Left hindlimb (tissue), 1 donor: ENCODE results near the gene IMPDH2.

ENCODE experiments used
- DNase-seq: peaks from one replicate; pipeline ENCODE4 v3.0.0-alpha.2; 2018

IMPDH2 gene

DNA sequence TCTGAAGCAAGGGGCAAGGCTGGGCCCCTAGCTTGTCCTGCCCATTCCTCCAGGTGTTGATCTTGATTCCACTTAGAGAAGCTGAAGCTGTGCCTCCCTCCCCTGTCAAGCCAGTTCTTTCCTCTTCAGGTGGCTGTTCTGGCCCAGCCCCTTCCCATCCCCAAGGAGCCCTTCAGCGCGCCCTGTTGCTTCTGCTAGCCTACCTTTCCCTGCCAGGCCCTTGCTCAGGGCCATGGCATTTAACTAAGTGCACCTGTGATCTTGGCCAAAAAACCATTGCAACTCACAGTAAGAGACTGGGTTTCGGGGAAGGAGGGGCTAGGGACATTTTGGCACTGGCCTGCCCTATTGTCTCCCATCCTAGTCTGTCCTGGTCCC lies 23.9 kb downstream of the IMPDH2 start:
- no peak for DNase-seq

DNA sequence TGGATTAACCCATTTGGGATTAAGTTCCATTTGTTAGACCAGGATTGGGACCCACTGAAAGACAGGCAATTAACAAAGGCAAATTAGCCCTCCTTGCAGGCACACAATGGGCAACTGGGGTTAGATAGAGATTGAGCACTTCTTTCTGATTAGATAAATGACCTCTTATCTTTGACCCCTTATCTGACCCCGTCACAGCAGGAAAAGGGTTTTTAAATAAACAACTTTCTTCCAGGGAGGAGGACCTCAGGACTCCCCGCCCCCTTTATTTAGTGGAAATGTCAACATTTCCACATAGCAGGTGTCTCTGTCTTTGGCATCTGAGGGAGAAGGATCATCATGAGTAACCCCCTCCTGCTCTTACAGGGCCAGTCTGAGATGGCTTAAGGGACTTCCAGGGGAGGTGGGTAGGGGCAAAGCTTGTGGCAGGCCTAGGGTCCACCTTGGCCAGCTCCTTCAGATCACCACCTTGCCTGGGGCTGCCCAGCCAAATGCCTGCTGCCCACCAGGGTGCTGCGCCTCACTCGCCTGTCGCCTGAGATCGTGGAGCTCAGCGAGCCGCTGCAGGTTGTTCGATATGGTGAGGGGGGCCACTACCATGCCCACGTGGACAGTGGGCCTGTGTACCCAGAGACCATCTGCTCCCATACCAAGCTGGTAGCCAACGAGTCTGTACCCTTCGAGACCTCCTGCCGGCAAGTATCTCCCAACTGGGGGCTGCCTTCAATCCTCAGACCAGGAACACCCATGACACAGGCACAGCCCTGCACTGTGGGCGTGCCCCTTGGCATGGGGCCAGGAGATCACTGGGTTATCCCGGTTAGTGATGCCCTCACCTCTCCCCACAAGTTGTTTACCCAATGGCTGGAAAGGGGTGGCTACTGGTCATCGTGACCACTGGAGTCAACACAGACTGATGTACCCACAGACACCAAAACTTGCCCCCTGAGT lies 24.6 kb downstream of the IMPDH2 start:
- DNase-seq, result no peak

DNA sequence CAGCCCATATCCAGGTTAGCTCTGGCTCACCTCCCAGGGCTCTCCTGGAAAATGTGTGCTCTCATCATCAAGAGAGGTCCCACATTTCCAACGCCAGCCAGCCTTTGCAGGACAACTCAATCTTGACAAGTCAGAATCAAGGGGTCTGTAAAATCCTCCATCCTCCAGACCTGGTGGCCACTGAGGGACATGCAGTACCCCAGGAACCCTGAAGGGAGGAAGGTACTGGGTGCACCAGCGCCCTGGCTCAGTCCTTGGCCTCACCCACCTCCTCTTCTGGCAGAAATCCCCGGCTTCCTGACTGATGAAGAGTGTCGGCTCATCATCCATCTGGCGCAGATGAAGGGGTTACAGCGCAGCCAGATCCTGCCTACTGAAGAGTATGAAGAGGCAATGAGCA lies 28.0 kb downstream of the IMPDH2 start:
- peak; percentile 12 for DNase-seq

DNA sequence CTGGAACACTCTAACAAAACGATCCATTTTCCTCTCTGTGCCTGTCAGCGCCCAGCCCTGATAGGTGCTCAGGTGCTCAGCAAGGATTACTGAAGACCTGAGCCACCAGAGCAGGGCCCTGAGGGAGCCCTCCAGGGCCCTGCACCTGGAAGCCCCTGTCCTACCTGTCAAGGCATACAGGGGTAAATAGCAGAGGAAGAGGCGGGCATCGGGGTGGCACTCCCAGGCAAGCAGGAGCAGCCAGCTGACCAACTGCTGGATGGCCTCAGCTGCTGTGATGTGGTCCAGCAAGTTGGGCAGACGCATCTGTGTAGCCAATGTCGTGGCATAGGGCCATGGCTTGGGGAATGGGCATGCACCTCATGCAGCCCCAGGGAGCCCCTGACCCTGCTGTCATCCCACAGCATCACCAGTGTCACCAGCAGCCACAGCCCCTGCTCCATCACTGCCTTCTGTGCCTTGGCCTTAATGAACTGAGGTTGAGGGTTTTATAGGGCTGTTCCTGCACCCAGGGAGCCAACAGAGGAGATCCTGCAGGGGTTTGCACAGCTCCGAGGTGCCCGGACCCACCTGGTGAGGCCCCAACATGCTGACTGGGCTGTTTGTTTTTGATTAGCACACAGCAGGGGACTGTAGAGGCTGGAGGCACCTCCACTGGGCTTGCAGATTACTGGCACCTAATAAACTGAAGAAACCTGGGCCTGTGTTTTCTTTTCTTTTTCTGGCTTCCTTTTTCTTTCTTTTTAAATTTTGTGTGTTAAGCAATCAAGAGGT lies 29.9 kb downstream of the IMPDH2 start:
- peak; percentile 14 for DNase-seq

DNA sequence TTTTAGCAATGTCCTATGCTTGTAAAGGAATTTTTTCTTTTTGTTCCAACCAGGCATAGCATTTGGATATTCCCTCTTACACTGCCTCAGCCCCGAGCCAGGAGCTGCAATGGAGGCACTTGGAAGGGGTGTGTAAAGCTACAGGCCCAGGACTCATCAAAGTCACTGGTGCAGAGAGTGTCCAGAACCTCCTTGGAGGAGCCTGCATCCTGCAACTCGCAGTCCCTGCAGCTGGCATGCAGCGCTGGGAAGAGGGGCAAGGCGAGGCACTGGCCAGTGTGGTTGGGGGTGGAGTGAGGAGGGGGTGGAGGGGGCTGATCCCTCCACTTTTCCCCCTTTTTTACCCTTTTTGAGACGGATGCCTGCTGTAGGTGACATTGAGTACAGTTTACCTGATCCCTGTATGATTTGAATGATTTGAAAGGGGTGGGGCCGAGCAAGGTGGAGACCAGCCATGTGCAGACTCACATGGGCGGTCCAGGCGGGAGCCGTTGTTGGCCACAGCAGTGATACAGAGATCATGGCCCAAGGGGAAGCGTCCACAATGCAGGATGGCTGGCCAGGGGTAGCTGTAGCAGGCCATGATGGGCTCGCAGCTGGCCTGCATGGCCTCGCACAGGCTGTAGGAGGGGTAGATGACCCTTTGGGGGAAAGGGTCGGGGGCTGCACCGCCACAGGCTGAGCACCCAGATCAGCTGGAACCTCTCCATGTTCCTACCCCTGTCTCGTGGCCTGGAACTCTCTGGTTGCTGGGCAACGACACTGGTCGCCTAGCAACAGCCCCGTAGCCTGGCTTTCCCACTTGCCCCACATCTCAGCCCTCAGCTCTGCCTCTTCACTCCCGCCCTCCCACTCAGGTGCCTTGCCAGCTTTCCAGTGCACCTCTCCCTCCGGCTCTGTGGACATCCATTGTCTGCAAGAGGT lies 31.2 kb downstream of the IMPDH2 start:
- peak; percentile 25 for DNase-seq

DNA sequence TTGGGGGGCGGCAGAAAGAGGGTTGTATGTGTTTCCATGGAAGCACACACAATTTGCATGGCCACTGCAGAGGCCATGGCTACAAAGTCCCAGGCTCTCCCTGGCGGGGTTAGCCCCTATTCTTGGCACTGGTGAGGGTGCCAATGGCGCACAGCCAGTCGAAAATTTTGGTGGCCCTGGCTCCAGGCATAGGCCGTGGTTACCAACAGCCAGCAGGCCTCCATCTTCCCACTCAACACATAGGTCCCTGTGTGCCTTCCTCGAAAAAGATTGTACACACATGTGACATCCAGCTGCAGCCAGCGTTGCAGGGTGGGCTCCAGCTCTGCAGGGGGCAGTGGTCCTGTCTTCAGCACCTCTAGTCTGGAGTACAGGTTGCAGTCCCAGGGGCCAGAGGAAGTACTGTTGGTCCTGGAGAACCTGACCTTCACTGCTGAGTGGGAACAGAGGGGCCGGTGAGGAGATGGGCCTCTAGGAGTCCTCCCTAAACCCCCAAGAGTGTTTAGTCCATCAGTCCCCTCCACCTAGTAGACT lies 32.0 kb downstream of the IMPDH2 start:
- peak; percentile 14 for DNase-seq

DNA sequence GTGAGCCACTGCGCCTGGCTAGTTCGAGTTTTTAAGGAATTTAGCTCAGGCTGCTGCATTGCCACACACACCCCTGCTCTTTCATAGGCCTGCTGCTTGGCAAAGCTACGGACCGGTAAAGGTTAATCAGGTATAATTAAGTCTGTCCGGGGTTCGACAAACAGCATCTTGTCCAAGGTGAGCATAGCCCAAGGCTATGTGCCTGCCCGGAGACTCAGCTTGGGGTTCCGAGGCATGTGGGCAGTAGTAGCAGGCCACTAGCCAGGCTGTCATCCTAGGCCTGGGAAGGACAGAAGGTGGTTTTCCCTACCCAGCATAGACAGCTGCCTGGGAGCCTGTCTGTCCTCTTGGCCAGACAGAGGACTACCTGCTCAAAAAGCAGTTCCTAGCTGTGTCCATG lies 32.6 kb downstream of the IMPDH2 start:
- DNase-seq, result peak; percentile 12

DNA sequence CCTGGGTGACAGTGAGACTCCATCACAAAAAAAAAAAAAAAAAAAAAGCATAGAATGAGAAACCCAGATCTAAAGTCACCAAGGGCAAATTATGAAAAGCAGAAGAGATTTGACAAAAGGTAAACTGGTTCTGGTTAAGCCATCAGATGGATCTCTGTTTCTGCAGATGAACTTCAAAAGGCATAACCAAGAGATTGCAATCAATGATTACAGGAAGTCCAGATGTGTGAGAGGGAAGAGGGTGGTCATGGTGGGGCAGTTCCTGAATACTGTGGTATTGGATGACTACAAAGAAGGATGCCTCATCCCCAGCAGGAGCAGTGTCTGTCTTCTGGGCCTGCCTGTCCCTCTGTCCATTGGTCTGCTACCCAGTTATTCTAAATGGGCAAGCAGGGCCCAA lies 35.4 kb downstream of the IMPDH2 start:
- no peak for DNase-seq

DNA sequence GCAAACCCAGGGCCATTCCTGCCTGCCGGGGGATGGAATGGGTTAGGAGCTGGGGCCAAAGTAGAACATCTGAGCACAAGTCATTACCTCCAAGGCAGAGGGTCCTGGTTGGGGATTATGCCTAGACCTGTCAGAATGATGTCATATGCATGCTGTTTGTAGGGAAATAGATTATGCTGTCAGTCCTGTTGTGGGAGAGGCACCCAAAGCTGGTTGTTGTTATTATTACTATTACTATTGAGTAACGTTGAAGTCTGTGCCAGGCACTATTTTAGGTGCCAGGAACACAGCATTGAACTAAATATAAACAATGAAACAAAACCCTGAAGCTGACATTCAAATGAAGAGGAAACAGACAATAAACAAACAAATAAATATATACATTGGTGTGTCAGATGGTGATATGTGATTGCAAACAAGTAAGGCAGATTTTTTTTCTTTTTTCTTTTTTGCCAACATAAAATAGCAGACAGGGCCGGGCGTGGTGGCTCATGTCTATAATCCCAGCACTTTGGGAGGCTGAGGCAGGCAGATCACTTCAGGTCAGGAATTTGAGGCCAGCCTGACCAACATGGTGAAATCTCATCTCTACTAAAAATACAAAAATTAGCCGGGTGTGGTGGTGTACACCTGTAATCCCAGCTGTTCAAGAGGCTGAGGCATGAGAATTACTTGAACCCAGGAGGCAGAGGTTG lies 37.2 kb downstream of the IMPDH2 start:
- DNase-seq, result no peak

DNA sequence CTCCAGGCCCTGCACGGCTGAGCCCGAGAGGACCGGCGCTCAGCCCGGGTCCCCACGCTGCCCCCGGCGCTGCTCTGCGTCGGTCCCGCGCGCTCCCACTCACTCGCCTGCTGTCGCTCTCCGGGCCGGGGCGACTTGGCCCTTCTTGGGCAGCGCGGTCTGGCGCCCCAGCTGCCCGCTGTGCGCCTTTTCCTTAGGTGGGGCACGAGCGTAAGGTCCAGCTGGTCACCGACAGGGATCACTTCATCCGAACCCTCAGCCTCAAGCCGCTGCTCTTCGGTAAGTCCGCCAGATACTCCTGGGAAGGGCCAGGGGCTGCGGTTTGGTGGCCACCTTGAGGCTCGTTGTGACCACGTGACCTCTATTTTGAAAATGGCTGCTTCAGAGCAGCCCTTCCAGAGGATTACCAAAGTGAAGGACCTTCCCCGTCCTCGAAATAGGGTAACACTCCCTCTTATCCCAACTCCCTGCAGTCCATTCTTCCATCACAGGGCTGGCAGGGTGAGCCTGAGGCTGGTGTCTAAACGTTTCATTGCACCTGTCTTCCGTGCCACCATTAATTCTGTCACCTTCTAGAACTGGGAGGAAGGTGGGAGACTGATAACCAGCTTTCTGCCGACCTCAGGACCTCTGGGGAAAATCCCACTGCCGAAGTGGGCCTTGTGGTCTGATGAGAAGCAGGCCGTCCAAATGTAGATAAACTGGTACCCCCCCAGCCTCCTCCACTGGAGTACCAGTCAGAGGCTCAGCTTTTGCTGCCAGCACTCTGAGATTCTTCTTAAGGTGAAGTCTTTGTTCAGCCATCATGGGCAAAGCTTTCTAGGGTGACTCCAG lies 38.3 kb downstream of the IMPDH2 start:
- DNase-seq, result peak; percentile 38

DNA sequence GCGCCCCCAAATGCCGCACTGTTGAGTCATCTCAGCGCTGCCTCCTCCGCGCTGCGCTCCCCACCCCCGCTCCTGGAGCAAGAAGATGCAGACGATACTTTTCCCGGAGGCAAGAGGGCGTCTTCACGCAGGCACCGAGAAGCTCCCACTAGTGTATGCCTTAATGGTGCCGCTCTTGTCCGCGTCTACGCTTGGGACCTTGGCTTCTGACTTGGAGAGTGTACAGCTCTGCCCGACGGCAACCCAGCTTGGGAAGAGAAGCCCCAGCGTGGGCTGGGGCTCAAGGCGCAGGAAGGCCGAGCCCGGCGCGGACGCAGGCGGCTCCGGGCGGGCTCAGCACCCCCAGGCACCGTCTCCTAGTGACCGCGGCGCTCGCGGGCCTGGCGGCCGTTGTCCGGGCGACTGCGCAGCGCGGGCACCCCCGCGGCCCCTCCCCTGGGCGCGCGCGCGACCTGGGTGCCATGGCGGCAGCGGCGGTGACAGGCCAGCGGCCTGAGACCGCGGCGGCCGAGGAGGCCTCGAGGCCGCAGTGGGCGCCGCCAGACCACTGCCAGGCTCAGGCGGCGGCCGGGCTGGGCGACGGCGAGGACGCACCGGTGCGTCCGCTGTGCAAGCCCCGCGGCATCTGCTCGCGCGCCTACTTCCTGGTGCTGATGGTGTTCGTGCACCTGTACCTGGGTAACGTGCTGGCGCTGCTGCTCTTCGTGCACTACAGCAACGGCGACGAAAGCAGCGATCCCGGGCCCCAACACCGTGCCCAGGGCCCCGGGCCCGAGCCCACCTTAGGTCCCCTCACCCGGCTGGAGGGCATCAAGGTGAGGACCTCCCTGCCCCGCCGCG lies 39.2 kb downstream of the IMPDH2 start, which contains the start of gene P4HTM:
Gene P4HTM (plus strand): TSS at position 446 of the 840 bp plus-strand sequence. CDS start 16 bp downstream, at position 462.
- peak; percentile 92 for DNase-seq

DNA sequence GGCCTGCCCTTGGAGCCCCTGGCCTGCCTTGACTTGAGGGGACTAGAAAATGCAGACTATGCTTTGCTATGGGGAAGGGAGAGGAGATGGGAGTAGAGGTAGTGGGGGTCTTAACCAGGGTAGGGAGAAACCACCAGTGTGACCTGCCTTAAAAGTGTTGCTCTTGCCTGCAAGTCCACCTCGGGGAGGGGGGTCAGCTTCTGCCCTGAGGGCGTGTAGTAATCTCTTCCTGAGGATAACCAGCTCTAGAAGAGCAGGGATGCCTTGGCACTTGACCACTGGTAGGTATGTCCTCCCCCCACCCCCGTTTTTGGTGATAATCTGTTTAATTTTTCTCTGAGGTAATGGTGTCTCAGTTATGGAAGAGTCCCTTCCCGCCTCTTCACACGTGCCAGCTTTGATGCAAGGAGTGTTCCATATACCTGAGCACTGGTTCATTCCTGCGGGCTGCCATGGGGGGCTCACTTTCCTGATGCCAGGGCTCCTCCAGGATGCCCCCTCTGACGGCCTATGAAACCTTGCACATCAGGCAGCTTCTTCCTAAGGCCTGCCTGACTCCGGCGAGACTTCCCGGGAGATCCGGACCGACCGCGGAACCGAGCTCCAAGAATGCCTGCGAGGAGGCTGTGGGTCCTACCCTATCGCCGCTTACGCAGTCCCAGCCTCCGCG lies 39.9 kb downstream of the IMPDH2 start:
- peak; percentile 31 for DNase-seq

DNA sequence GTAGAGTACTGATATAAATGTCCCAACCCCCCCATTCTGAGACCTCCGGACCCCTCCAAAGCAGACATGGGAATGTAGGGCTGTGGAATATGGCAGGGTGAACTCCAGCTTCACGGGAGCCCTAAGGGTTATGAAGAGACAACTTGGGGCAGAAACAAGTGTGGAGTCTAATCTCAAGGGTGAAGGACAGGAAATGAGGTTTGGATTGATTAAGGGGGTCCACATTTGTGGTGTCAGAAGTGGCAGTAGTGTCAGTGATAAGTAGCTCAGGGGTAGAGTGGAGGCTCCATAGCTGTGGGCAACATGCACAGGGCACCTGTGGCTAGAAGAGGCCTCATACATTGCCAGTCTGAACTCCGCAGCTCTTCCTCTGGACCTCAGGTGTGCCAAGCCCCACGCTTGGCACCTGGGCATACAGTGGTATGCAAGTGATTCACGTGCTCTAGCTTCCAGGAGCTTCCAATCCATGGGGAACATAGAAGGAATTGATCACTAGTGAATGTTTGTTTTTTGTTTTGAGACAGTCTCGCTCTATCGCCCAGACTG lies 43.3 kb downstream of the IMPDH2 start:
- peak; percentile 19 for DNase-seq

DNA sequence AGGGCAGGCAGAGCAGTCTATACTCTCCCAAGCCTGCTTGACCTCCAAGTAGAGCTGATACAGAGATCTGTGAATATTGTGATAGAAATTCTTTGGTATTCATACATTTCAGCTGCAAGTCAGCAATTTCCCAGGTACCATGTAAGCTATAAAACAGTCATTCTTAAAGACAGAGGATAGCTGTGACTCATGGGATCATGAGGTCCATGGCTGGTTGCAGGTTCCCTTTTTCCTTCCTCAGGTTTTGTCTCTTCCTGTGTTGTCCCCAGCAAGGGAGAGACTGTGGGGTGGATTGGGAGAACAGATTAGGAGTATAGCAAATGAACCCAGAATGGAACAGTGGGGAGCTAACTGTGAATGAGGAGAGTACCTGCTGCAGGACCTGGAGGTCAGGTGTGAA lies 44.5 kb downstream of the IMPDH2 start:
- DNase-seq, result peak; percentile 17

DNA sequence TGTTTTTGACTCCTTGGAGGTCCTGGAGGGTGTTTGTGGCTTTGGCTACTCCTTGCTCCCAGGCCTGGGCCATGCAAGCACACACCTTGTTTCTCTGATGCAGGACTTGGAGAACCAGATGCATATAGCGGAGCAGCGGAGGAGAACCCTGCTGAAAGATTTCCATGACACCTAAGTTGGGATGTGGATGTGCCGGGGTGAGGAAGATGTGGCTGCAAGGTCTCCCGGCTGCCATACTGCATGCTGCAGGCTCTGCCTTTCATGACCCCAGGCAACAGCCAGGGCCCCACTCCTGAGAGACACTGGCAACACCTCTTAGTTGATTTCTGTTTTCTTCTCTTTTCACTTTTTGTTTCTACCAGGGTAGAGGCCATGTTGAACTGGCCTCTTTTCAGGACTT lies 46.1 kb downstream of the IMPDH2 start:
- DNase-seq, result no peak

DNA sequence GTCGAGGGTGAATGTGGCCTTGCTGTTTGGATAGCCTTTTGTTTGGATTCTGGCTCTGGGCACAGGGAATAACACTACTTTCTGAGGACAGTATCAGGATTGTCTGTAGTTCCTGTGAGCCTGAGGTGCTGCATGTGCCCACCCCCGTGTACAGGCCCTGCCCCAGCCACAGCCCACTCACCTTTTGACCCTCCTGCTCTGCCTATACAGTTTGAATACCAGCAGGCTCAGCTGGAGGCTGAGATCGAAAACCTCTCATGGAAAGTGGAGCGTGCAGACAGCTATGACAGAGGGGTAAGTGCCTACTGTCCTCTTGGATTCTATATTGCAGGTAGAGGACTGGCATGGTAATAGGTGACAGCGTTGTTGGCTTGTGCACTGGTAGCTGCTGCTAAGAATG lies 46.5 kb downstream of the IMPDH2 start:
- DNase-seq, result peak; percentile 16

DNA sequence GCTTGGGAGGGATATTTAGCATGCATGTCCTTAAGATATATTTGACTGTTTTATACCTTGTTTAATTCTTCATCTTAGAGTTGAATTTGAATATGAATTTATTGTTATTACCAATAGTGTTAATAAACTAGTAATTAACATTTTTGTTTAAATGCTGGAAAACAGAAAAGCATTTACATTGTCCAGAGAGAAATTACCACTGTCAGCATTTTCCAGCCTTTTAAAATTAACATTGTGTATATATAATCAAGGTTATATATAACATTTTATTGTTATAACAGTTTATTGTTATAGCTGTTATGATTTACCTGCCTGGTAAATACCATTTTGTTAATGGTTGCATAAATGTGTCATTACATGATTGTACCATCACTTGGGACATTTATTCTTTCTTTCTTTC lies 47.2 kb downstream of the IMPDH2 start:
- DNase-seq, result no peak

DNA sequence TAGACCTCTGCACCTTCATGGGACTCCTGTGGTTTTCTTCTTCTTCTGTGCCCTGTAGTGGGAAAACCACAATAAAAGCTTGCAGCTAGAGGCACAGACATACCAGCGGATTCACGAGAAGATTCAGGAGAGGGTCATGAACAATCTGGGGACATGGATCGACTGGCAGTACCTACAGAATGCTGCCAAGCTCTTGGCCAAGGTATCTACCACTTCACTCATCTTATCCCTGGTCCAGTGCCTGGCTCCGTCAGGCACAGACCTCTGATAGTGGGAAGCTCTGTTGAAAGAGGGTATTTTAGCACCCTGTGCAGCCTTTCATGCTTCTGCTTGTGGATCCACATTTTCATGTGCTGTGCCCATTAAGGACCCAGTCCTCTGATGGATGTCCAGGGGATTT lies 48.9 kb downstream of the IMPDH2 start:
- no peak for DNase-seq

DNA sequence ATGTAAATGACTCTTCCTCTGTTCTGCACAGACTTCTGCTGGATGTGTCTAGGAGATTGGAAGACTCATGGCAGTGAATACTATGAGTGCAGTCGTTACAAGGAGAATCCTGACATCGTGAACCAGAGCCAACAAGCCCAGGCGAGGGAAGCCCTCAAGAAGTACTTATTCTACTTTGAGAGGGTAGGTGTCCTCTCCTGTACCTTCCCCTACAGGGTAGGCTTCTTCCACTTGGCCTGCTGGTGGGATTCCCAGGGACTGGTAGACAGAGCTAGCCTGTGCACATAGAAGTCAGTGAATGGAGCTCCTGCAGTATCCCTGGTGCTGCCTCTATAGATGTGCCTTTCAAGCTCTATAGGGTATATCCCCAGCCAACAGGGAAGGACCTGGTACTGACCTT lies 49.7 kb downstream of the IMPDH2 start:
- no peak for DNase-seq
